Gastrocnemius medialis (tissue), 4 donors: Measurements from ENCODE around the gene ENPP3. TPM values are rescaled to one million over a fixed set of nuclear protein-coding genes. Genes with fewer than 3 reads are reported as not detected.

ENCODE experiments used
- ATAC-seq, 2 donors: fragments of 150-250 bp; one replicate each; pipeline ENCODE4 v1.9.1; 2016
- DNase-seq, 2 donors: peaks; one replicate each; pipeline ENCODE4 v3.0.0-alpha.2; 2019
- H3K27ac ChIP-seq, 4 donors: fragments of 200-600 bp; sonication (generic); 1 replicate in 1 of 4; 2 replicates in 3 of 4; pipeline ENCODE4 v1.5.1; 2016 to 2018; ENCODE audit warnings: mild to moderate bottlenecking in 2 of 4, moderate library complexity in 1 of 4
- H3K27me3 ChIP-seq, 3 donors: fragments of 200-600 bp; sonication (generic) in 2 of 3; 1 replicate in 1 of 3; 2 replicates in 2 of 3; pipeline versions ENCODE4 v1.5.1 to v1.6.0; 2016 to 2019; ENCODE audit warnings: mild to moderate bottlenecking in 1 of 3, moderate library complexity in 1 of 3
- H3K36me3 ChIP-seq, 2 donors: fragments of 200-600 bp; sonication (generic) in 1 of 2; one replicate each; pipeline ENCODE4 v1.5.1; 2017 to 2018
- H3K4me1 ChIP-seq, 2 donors: fragments of 200-600 bp; sonication (generic) in 1 of 2; one replicate each; pipeline ENCODE4 v1.5.1; 2016 to 2017; ENCODE audit warnings: mild to moderate bottlenecking in 2 of 2
- H3K4me3 ChIP-seq, 4 donors: fragments of 200-600 bp; sonication (generic) in 3 of 4; 1 replicate in 1 of 4; 2 replicates in 3 of 4; pipeline ENCODE4 v1.5.1; 2016 to 2019; ENCODE audit warnings: mild to moderate bottlenecking in 2 of 4
- H3K9me3 ChIP-seq, 3 donors: fragments of 200-600 bp; sonication (generic) in 2 of 3; 1 replicate in 1 of 3; 2 replicates in 2 of 3; pipeline ENCODE4 v1.5.1; 2016 to 2019
- POLR2A ChIP-seq, 2 donors: fragments of 450-650 bp; IDR thresholded peaks; one replicate each; pipeline ENCODE4 v1.6.1; 2017; ENCODE audit warnings: antibody characterized with exemption in 2 of 2, mild to moderate bottlenecking in 2 of 2, moderate library complexity in 2 of 2
- in situ Hi-C, 4 donors: fragments of 200-750 bp; cut with MboI; loops; one replicate each; pipeline versions ENCODE4 v1.15.0 to v1.8.0; 2017; ENCODE audit warnings: low sequenced_read_pairs in 4 of 4
- intact Hi-C: fragments of 100-400 bp; cut with DNase I; formaldehyde crosslinking; loops from one replicate; pipeline ENCODE4 v1.15.1; 2023; ENCODE audit warnings: low total_unique reads
- total RNA-seq, 4 donors: library from RNA; depleted of rRNA; stranded (reverse); fragments of >200 nt; gene quantifications; one replicate each; pipeline versions ENCODE4 v1.1.0 to v1.2.3, GENCODE V29; 2016
- TF ChIP-seq, protein P1 (sequence below), 5 experiments: fragments of 450-650 bp in 3 of 5; fragments of 200-600 bp in 2 of 5; sonication (generic) in 2 of 5; IDR thresholded peaks in 4 of 5; conservative IDR thresholded peaks in 1 of 5; 1 replicate in 4 of 5; 2 replicates in 1 of 5; pipeline ENCODE4 v1.5.1; 2016 to 2019; ENCODE audit warnings: antibody characterized with exemption in 5 of 5, mild to moderate bottlenecking in 3 of 5, moderate library complexity in 3 of 5

ENPP3 gene
- total RNA-seq, 4 donors from 2014 or later, result 0.07 TPM; not detected in 3

- TF ChIP-seq, protein P1, sequence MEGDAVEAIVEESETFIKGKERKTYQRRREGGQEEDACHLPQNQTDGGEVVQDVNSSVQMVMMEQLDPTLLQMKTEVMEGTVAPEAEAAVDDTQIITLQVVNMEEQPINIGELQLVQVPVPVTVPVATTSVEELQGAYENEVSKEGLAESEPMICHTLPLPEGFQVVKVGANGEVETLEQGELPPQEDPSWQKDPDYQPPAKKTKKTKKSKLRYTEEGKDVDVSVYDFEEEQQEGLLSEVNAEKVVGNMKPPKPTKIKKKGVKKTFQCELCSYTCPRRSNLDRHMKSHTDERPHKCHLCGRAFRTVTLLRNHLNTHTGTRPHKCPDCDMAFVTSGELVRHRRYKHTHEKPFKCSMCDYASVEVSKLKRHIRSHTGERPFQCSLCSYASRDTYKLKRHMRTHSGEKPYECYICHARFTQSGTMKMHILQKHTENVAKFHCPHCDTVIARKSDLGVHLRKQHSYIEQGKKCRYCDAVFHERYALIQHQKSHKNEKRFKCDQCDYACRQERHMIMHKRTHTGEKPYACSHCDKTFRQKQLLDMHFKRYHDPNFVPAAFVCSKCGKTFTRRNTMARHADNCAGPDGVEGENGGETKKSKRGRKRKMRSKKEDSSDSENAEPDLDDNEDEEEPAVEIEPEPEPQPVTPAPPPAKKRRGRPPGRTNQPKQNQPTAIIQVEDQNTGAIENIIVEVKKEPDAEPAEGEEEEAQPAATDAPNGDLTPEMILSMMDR (IDR thresholded peaks at IDR 0.05 in 4 of 5, conservative IDR thresholded peaks at IDR 0.05 in 1 of 5), result no peak
- no peak for TF ChIP-seq POLR2A (IDR thresholded peaks at IDR 0.05)
- DNase-seq (no peak), ATAC-seq (no peak)
- in situ Hi-C loops, result no loop called here
- Histone ChIP-seq H3K36me3 (no peaks in the 10 kb centered on the region), H3K9me3 (no peaks in the 10 kb centered on the region), H3K27ac (no peak overlapping the region), H3K4me1 (peaks cover 12 to 25% of the 10 kb centered on the region in 2 donors), H3K4me3 (no peak overlapping the region), H3K27me3 (no peaks in the 10 kb centered on the region)
- intact Hi-C loops, result no loop called here
Observed at GRCh38 chr6:131769385-131770141, 132.5 kb downstream of the ENPP3 start.

DNA sequence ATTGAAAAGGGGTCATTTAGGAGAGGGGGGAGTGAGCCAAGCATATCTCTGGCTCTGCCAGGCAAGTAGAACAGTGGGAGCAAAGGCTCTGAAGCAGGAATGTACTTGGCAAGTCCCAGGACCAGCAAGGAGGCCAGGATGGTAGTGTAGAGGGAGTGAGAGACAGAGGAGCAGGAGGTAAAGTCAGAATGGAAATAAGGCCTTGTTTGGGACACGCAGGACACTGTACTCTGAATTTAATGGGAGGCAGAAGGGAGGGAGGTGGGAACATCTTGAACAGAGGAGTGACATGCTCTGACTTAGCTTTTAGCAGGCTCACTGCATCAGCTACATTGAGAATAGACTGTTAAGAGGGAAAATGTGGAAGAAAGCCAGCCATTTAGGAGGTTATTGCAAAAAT, 133.7 kb downstream of the ENPP3 start:
- Histone ChIP-seq H3K4me3 (no peak overlapping the region), H3K27ac (no peak overlapping the region), H3K4me1 (peaks cover 4 to 17% of the 10 kb centered on the region in 2 donors), H3K9me3 (no peaks in the 10 kb centered on the region), H3K36me3 (no peaks in the 10 kb centered on the region), H3K27me3 (no peaks in the 10 kb centered on the region)
- no peak for TF ChIP-seq POLR2A (IDR thresholded peaks at IDR 0.05)
- TF ChIP-seq, protein P1 (IDR thresholded peaks at IDR 0.05 in 4 of 5, conservative IDR thresholded peaks at IDR 0.05 in 1 of 5), result no peak
- DNase-seq, result no peak
- ATAC-seq, result no peak
- in situ Hi-C loops (no loop called here), intact Hi-C loops (no loop called here)

GRCh38 chr6:131773284-131773950, 136.3 kb downstream of the ENPP3 start:
- intact Hi-C loops, result no loop called here
- DNase-seq, result no peak
- ATAC-seq, result peak in 1 of 2 donors; percentile 52
- H3K9me3 ChIP-seq, result no peaks in the 10 kb centered on the region
- H3K4me3 ChIP-seq, result no peak overlapping the region
- H3K4me1 ChIP-seq, result peaks cover 4 to 11% of the 10 kb centered on the region in 2 donors
- peak overlapping the region in 2 of 4 donors; percentile 13 to 47 for H3K27ac ChIP-seq
- no peaks in the 10 kb centered on the region for H3K36me3 ChIP-seq
- TF ChIP-seq, protein P1 (IDR thresholded peaks at IDR 0.05 in 4 of 5, conservative IDR thresholded peaks at IDR 0.05 in 1 of 5), result no peak
- TF ChIP-seq POLR2A (IDR thresholded peaks at IDR 0.05), result no peak
- no peaks in the 10 kb centered on the region for H3K27me3 ChIP-seq
- in situ Hi-C loops, result no loop called here

DNA sequence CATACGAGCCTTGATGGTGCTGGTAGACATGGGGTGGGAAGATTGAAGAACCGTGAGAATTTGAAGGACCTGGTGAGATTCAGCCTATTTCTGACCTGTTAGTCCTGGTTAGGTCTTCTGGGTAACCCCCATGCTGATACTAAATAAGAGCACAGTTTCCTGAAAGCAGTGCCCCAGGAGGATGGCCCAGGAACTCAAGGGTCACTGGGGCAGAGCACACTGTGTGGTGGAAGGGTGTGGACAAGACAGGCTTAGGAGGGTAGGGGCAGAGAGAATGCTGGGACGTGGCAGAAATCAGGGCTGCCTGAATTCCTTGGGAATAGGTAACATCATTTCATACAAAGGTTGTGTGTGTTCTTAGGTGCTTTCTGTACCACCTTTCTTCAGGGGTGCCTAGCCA, 138.8 kb downstream of the ENPP3 start:
- ATAC-seq, result no peak
- in situ Hi-C loops, result no loop called here
- H3K27me3 ChIP-seq, result no peaks in the 10 kb centered on the region
- no peaks in the 10 kb centered on the region for H3K9me3 ChIP-seq
- H3K4me1 ChIP-seq, result peaks cover 4 to 10% of the 10 kb centered on the region in 2 donors
- no peak overlapping the region for H3K27ac ChIP-seq
- no peak for DNase-seq
- H3K36me3 ChIP-seq, result no peaks in the 10 kb centered on the region
- H3K4me3 ChIP-seq, result no peak overlapping the region
- TF ChIP-seq, protein P1 (IDR thresholded peaks at IDR 0.05 in 4 of 5, conservative IDR thresholded peaks at IDR 0.05 in 1 of 5), result no peak
- TF ChIP-seq POLR2A (IDR thresholded peaks at IDR 0.05), result no peak
- intact Hi-C loops, result no loop called here
